ENCODE results near the gene ISM2.

DNA sequence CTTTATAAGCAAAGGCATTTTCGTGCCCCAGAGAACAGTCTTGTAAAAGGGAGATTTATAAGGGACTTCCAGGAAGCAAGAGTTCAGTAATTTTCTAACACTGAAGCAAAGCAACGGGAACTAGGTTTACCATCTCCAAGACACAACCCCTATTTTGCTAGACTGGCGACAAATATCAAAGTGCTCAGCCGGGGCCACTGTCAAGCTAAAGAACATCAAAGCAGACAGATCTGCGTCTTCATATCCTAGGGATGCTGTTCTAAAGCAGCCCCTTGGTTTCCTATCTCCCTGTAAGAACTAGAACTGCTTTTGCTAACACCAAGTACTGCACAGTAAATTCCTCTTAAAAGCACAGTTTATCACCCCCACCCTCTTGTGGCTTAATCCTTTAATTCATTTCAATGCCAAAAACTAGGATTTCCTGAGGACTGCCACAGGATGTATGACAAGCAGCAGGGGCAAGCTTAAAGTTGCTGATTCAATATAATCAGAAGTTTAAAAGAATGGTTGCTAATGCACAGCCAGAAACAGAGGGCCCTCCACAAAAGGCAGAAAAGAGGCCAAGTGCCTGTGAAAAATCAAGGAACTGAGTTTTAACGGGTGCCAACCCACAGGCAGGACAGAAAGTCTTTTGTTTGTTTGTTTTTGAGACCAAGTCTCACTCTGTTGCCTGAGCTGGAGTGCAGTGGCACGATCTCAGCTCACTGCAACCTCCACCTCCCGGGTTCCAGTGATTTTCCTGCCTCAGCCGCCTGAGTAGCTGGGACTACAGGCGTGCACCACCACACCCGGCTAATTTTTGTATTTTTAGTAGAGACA, 44.0 kb upstream of the ISM2 start:
- TF ChIP-seq, protein P1, sequence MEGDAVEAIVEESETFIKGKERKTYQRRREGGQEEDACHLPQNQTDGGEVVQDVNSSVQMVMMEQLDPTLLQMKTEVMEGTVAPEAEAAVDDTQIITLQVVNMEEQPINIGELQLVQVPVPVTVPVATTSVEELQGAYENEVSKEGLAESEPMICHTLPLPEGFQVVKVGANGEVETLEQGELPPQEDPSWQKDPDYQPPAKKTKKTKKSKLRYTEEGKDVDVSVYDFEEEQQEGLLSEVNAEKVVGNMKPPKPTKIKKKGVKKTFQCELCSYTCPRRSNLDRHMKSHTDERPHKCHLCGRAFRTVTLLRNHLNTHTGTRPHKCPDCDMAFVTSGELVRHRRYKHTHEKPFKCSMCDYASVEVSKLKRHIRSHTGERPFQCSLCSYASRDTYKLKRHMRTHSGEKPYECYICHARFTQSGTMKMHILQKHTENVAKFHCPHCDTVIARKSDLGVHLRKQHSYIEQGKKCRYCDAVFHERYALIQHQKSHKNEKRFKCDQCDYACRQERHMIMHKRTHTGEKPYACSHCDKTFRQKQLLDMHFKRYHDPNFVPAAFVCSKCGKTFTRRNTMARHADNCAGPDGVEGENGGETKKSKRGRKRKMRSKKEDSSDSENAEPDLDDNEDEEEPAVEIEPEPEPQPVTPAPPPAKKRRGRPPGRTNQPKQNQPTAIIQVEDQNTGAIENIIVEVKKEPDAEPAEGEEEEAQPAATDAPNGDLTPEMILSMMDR (IDR thresholded peaks at IDR 0.05; ENCODE audit: insufficient read depth, low read length) = no peak
- TF ChIP-seq POLR2AphosphoS5 (IDR thresholded peaks at IDR 0.05; ENCODE audit: low read depth) (no peak), GABPA (IDR thresholded peaks at IDR 0.05; ENCODE audit: low read depth) (no peak)

All from HL-60 (cell line).